SU-DHL-6 (cell line): ENCODE data around the gene ARHGEF16.

Experiments used
- H2AFZ ChIP-seq: fragments of 200-600 bp; sonication (generic); 2 replicates; pipeline ENCODE4 v1.6.1; 2014; ENCODE audit warnings: low read depth, mild to moderate bottlenecking, moderate library complexity, mixed read lengths, antibody characterized with exemption, low read length; ENCODE audit not compliant: severe bottlenecking
- H3F3A ChIP-seq: fragments of 200-600 bp; shearing (Covaris generic); 2 replicates; pipeline ENCODE4 v1.6.0; 2016; ENCODE audit warnings: antibody characterized with exemption, mild to moderate bottlenecking; ENCODE audit not compliant: insufficient read depth
- H3K27ac ChIP-seq: fragments of 200-600 bp; sonication (generic); 2 replicates; pipeline ENCODE4 v1.5.1; 2016; ENCODE audit warnings: low read depth, mild to moderate bottlenecking, low read length, moderate library complexity, mixed read lengths
- H3K27me3 ChIP-seq: fragments of 200-600 bp; sonication (generic), shearing (Covaris generic); 2 replicates; pipeline ENCODE4 v1.6.0; 2014; ENCODE audit warnings: mild to moderate bottlenecking, low read length
- H3K36me3 ChIP-seq: fragments of 200-600 bp; sonication (generic); 2 replicates; pipeline ENCODE4 v1.6.1; 2014; ENCODE audit warnings: mild to moderate bottlenecking, low read length, mixed read lengths
- H3K4me2 ChIP-seq: fragments of 300-600, 200-600 bp; shearing (Covaris generic), sonication (generic); 2 replicates; pipeline ENCODE4 v1.6.0; 2014; ENCODE audit warnings: low read length, low read depth, mild to moderate bottlenecking; ENCODE audit not compliant: poor library complexity, severe bottlenecking
- H3K4me3 ChIP-seq: fragments of 200-600 bp; sonication (generic); 2 replicates; pipeline ENCODE4 v1.5.1; 2014; ENCODE audit warnings: antibody characterized with exemption, low read length, mild to moderate bottlenecking, mixed read lengths; ENCODE audit not compliant: insufficient read depth, poor library complexity, severe bottlenecking
- H3K79me2 ChIP-seq: fragments of 200-600 bp; sonication (generic); 2 replicates; pipeline ENCODE4 v1.6.1; 2014; ENCODE audit warnings: mild to moderate bottlenecking, low read length, moderate library complexity; ENCODE audit not compliant: insufficient read depth
- H3K9ac ChIP-seq: fragments of 200-600 bp; sonication (generic); 2 replicates; pipeline ENCODE4 v1.7.0; 2014; ENCODE audit warnings: mild to moderate bottlenecking, low read length
- H3K9me2 ChIP-seq: fragments of 200-600 bp; sonication (generic); replicated peaks from 2 replicates; pipeline ENCODE4 v1.6.1; 2014; ENCODE audit warnings: low read length; ENCODE audit not compliant: insufficient read depth
- H3K9me3 ChIP-seq: fragments of 200-600 bp; sonication (generic); 2 replicates; pipeline ENCODE4 v1.6.1; 2014; ENCODE audit warnings: low read length, mixed read lengths; ENCODE audit not compliant: insufficient read depth
- H4K20me1 ChIP-seq: fragments of 200-600 bp; sonication (generic); 2 replicates; pipeline ENCODE4 v1.6.1; 2014; ENCODE audit warnings: low read depth, mild to moderate bottlenecking, antibody characterized with exemption, low read length, moderate library complexity, mixed read lengths
- CTCF ChIP-seq: fragments of 200-600 bp; sonication (generic); IDR thresholded peaks from one replicate; pipeline ENCODE4 v1.5.1; 2017; ENCODE audit warnings: antibody characterized with exemption, mild to moderate bottlenecking, low read length, moderate library complexity; ENCODE audit not compliant: insufficient read depth, poor library complexity, severe bottlenecking
- EZH2phosphoT487 ChIP-seq: fragments of 200-600 bp; sonication (generic), shearing (Covaris generic); conservative IDR thresholded peaks from 2 replicates; pipeline ENCODE4 v1.6.1; 2018; ENCODE audit warnings: mild to moderate bottlenecking, antibody characterized with exemption, low read length, moderate library complexity, mixed read lengths

ARHGEF16 gene

GRCh38 chr1:3461238-3461933, 6.9 kb downstream of the ARHGEF16 start:
- Histone ChIP-seq H2AFZ (no peak overlapping the region), H3K9ac (no peak overlapping the region), H3K79me2 (no peaks in the 10 kb centered on the region), H3K9me2 (no peaks in the 10 kb centered on the region), H3K27me3 (no peaks in the 10 kb centered on the region), H3K4me2 (no peak overlapping the region), H3F3A (no peaks in the 10 kb centered on the region), H4K20me1 (no peaks in the 10 kb centered on the region), H3K27ac (no peak overlapping the region), H3K36me3 (no peaks in the 10 kb centered on the region), H3K4me3 (no peak overlapping the region), H3K9me3 (no peaks in the 10 kb centered on the region)
- TF ChIP-seq CTCF (no peak), EZH2phosphoT487 (no peak)

GRCh38 chr1:3461934-3462275, 7.4 kb downstream of the ARHGEF16 start:
- H3K27ac ChIP-seq: no peak overlapping the region
- no peaks in the 10 kb centered on the region for H4K20me1 ChIP-seq
- no peaks in the 10 kb centered on the region for H3K9me2 ChIP-seq
- no peaks in the 10 kb centered on the region for H3K79me2 ChIP-seq
- no peaks in the 10 kb centered on the region for H3F3A ChIP-seq
- H3K4me3 ChIP-seq: no peak overlapping the region
- no peak for TF ChIP-seq CTCF
- no peak for TF ChIP-seq EZH2phosphoT487
- H3K9me3 ChIP-seq: no peaks in the 10 kb centered on the region
- no peaks in the 10 kb centered on the region for H3K27me3 ChIP-seq
- H2AFZ ChIP-seq: no peak overlapping the region
- no peaks in the 10 kb centered on the region for H3K36me3 ChIP-seq
- no peak overlapping the region for H3K4me2 ChIP-seq
- no peak overlapping the region for H3K9ac ChIP-seq

GRCh38 chr1:3462356-3463012, 8.0 kb downstream of the ARHGEF16 start:
- Histone ChIP-seq H3K36me3 (no peaks in the 10 kb centered on the region), H3K9ac (no peak overlapping the region), H3K27ac (no peak overlapping the region), H3K4me3 (no peak overlapping the region), H3K4me2 (no peak overlapping the region), H3F3A (no peaks in the 10 kb centered on the region), H3K79me2 (no peaks in the 10 kb centered on the region), H3K27me3 (no peaks in the 10 kb centered on the region), H3K9me3 (no peaks in the 10 kb centered on the region), H4K20me1 (no peaks in the 10 kb centered on the region), H2AFZ (no peak overlapping the region), H3K9me2 (no peaks in the 10 kb centered on the region)
- TF ChIP-seq EZH2phosphoT487: no peak

- H3K4me3 ChIP-seq: no peak overlapping the region
- no peak for TF ChIP-seq CTCF
- TF ChIP-seq EZH2phosphoT487: no peak
- no peaks in the 10 kb centered on the region for H3K9me2 ChIP-seq
These were observed 8.5 kb downstream of the ARHGEF16 start for GRCh38 chr1:3463013-3463385.

More at GRCh38 chr1:3463013-3463385, 8.5 kb downstream of the ARHGEF16 start:
- no peaks in the 10 kb centered on the region for H3F3A ChIP-seq
- no peaks in the 10 kb centered on the region for H3K79me2 ChIP-seq
- H3K36me3 ChIP-seq: no peaks in the 10 kb centered on the region
- H4K20me1 ChIP-seq: no peaks in the 10 kb centered on the region
- no peak overlapping the region for H3K27ac ChIP-seq
- H3K9me3 ChIP-seq: no peaks in the 10 kb centered on the region
- H3K4me2 ChIP-seq: no peak overlapping the region
- no peak overlapping the region for H2AFZ ChIP-seq
- H3K9ac ChIP-seq: no peak overlapping the region
- H3K27me3 ChIP-seq: no peaks in the 10 kb centered on the region
